OCI-LY7 (cell line): ENCODE measurements around the gene MPRIP. TPM values are rescaled to one million over a fixed set of nuclear protein-coding genes. Genes with fewer than 3 reads are reported as not detected.

Experiments used
- BruUV-seq: library from RNA; stranded (reverse); fragments of 400-500 nt; replicated peaks from 2 replicates; lab custom pipeline; 2021; lab: Mats Ljungman, UMichigan
- CTCF ChIA-PET: fragments of 300-600 bp; sonication (Branson Sonifier 250); formaldehyde crosslinking; loops from one replicate; lab custom pipeline; 2022; ENCODE audit warnings: antibody characterized with exemption; ENCODE audit not compliant: unreplicated experiment; lab: Charles Lee
- POLR2A ChIA-PET: fragments of 300-600 bp; sonication (Branson Sonifier 250); formaldehyde crosslinking; loops from one replicate; lab custom pipeline; 2022; ENCODE audit warnings: antibody characterized with exemption; lab: Charles Lee
- DNase-seq: peaks from one replicate; pipeline ENCODE4 v3.0.0-alpha.2; 2015; ENCODE audit warnings: low spot score
- H2AFZ ChIP-seq: fragments of 200-600 bp; sonication (generic), shearing (Covaris generic); 2 replicates; pipeline ENCODE4 v1.6.1; 2014; ENCODE audit warnings: mild to moderate bottlenecking, antibody characterized with exemption, low read length, moderate library complexity
- H3K27ac ChIP-seq: fragments of 200-600 bp; sonication (generic); 2 replicates; pipeline ENCODE4 v1.5.1; 2014; ENCODE audit warnings: mixed run types, low read depth, mild to moderate bottlenecking, moderate library complexity, low read length, inconsistent platforms; ENCODE audit not compliant: poor library complexity, severe bottlenecking
- H3K36me3 ChIP-seq: fragments of 200-600 bp; sonication (generic); 2 replicates; pipeline ENCODE4 v1.6.1; 2014; ENCODE audit warnings: mild to moderate bottlenecking, antibody characterized with exemption, low read length, moderate library complexity, mixed read lengths; ENCODE audit not compliant: insufficient read depth
- H3K4me1 ChIP-seq: fragments of 200-600 bp; sonication (generic); 2 replicates; pipeline ENCODE4 v1.5.1; 2014; ENCODE audit warnings: mild to moderate bottlenecking, low read length; ENCODE audit not compliant: insufficient read depth, poor library complexity, severe bottlenecking
- H3K4me2 ChIP-seq: fragments of 200-600 bp; sonication (generic); 2 replicates; pipeline ENCODE4 v1.6.1; 2014; ENCODE audit warnings: mild to moderate bottlenecking, low read length
- H3K4me3 ChIP-seq: fragments of 200-600 bp; sonication (generic); 2 replicates; pipeline ENCODE4 v1.5.1; 2014; ENCODE audit warnings: mild to moderate bottlenecking, low read depth, low read length; ENCODE audit not compliant: poor library complexity, severe bottlenecking
- H3K79me2 ChIP-seq: fragments of 200-600 bp; sonication (generic); 2 replicates; pipeline ENCODE4 v1.6.1; 2016; ENCODE audit warnings: low read depth, mild to moderate bottlenecking, low read length, moderate library complexity, mixed read lengths; ENCODE audit not compliant: insufficient read depth
- H3K9me2 ChIP-seq: fragments of 200-600 bp; sonication (generic); 2 replicates; pipeline ENCODE4 v1.6.1; 2016; ENCODE audit warnings: mild to moderate bottlenecking, low read length, mixed read lengths; ENCODE audit not compliant: insufficient read depth
- H3K9me3 ChIP-seq: fragments of 200-600 bp; sonication (generic); 2 replicates; pipeline ENCODE4 v1.6.1; 2014; ENCODE audit warnings: mild to moderate bottlenecking, mixed run types, low read length, mixed read lengths
- H4K20me1 ChIP-seq: fragments of 200-600 bp; sonication (generic); 2 replicates; pipeline ENCODE4 v1.6.1; 2014; ENCODE audit warnings: mild to moderate bottlenecking, antibody characterized with exemption, low read length, moderate library complexity, mixed read lengths; ENCODE audit not compliant: insufficient read depth
- CTCF ChIP-seq: fragments of 200-600 bp; sonication (generic); conservative IDR thresholded peaks from 2 replicates; pipeline ENCODE4 v1.5.1; 2014; ENCODE audit warnings: mild to moderate bottlenecking, antibody characterized with exemption, low read length, moderate library complexity, mixed read lengths
- EZH2phosphoT487 ChIP-seq: fragments of 200-600 bp; sonication (generic); IDR thresholded peaks from 2 replicates; pipeline ENCODE4 v1.6.1; 2018; ENCODE audit warnings: low read depth, borderline replicate concordance, mild to moderate bottlenecking, mixed run types, antibody characterized with exemption, low read length, moderate library complexity, mixed read lengths
- intact Hi-C: fragments of 100-400 bp; cut with micrococcal nuclease; formaldehyde crosslinking; loops from one replicate; pipeline ENCODE4 v1.10.0; 2022; ENCODE audit not compliant: unreplicated experiment
- total RNA-seq, 2 experiments: library from RNA; depleted of rRNA in 1 of 2; stranded (reverse); fragments of >200 nt in 1 of 2; shearing (Covaris generic) in 1 of 2; gene quantifications; 2 replicates each; pipeline ENCODE4 v1.2.3, GENCODE V29; 2014 to 2022

MPRIP gene
- total RNA-seq, 2 experiments from 2014 or later, result 73.3 to 109 TPM

DNA sequence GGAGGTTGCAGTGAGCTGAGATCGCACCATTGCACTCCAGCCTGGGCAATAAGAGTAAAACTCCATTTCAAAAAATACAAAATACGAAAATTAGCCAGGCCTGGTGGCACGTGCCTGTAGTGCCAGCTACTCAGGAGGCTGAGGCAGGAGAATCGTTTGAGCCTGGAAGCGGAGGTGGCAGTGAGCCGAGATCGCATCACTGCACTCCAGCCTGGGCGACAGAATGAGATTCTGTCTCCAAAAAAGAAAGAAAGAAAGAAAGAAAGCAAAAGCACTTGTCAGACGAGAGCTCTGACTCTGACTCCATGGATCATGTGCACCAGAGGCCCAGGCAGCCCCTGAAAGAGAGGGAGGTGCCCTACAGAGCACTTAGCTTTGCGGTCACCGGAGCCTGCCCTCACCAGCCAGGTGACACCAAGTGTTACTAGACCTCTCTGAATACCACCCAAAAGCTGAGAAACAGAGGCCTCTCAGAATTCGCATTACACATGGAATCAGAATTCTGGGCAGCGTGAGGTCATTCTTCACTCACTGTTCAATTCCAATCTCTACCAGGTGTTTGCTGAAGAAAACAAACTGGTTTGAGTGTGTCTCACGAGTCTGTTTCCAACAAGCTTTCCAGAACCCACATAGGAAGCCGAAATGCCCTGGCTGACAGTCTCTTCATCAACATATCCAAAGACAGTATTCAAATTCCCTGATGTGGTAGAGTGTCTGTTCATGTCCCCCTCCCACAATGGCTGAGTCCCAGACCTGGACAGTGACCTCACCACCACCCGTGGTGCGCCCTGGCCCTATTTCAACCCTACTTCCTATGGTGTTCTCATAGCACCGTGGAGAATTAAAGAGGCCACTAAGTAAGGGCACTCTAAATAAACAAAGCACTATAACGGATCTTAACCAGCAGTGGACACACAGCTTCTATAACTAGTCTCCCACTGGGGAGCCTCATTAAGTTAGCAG is 193.2 kb downstream of the MPRIP start:
- no peak overlapping the region for H3K27ac ChIP-seq
- POLR2A ChIA-PET, result interaction anchor here (0.6 kb wide), 2 partner anchors 178 to 238 kb away, joined by 3 to 4 read pairs; no protein-coding TSS in a partner anchor
- H3K4me1 ChIP-seq, result peaks cover 22% of the 10 kb centered on the region
- BruUV-seq, result no TSS peak
- H3K36me3 ChIP-seq, result peaks cover 5% of the 10 kb centered on the region; the same call in 1 of the 2 replicates
- intact Hi-C loops, result loop anchor here (2.0 to 5.0 kb wide), 2 partner anchors 69 to 583 kb away; partner anchors contain the start of gene ZNF624
- H3K79me2 ChIP-seq, result peaks cover 12% of the 10 kb centered on the region; the same call in 1 of the 2 replicates
- H4K20me1 ChIP-seq, result no peaks in the 10 kb centered on the region
- H3K9me3 ChIP-seq, result no peaks in the 10 kb centered on the region
- peak overlapping the region; percentile 76 for H3K4me2 ChIP-seq
- H3K4me3 ChIP-seq, result peak overlapping the region; percentile 86
- no peak overlapping the region for H2AFZ ChIP-seq
- no peaks in the 10 kb centered on the region for H3K9me2 ChIP-seq
- DNase-seq, result no peak
- TF ChIP-seq CTCF, result no peak
- no peak for TF ChIP-seq EZH2phosphoT487
- CTCF ChIA-PET, result no interaction called here

GRCh38 chr17:17236295-17237025 is 194.2 kb downstream of the MPRIP start:
- TF ChIP-seq EZH2phosphoT487 (no peak), CTCF (no peak)
- H3K27ac ChIP-seq, result peak overlapping the region; percentile 40
- H2AFZ ChIP-seq, result peak overlapping the region; percentile 63
- H3K9me2 ChIP-seq, result no peaks in the 10 kb centered on the region
- peaks cover 12% of the 10 kb centered on the region; the same call in 1 of the 2 replicates for H3K79me2 ChIP-seq
- ChIA-PET CTCF (no interaction called here), POLR2A (interaction anchor here (0.7 kb wide), 1 partner anchor 193 kb away, joined by 3 read pairs; no protein-coding TSS in a partner anchor)
- H3K4me1 ChIP-seq, result peaks cover 22% of the 10 kb centered on the region
- DNase-seq, result no peak
- H3K4me2 ChIP-seq, result peak overlapping the region; percentile 76
- H3K36me3 ChIP-seq, result peaks cover 1% of the 10 kb centered on the region; the same call in 1 of the 2 replicates
- no peaks in the 10 kb centered on the region for H3K9me3 ChIP-seq
- intact Hi-C loops, result loop anchor here (2.0 to 5.0 kb wide), 2 partner anchors 68 to 584 kb away; partner anchors contain the start of gene ZNF624
- no peaks in the 10 kb centered on the region for H4K20me1 ChIP-seq
- TSS peak; percentile 72 for BruUV-seq
- H3K4me3 ChIP-seq, result peak overlapping the region; percentile 86
